ENCODE data around the gene ICE1. TPM values are rescaled to one million over a fixed set of nuclear protein-coding genes. Genes with fewer than 3 reads are reported as not detected.
"Not testable (repeated sequence)": the region's sequence is repeated elsewhere in the genome, so short reads cannot be mapped to it uniquely, and the experiment has no call there.

Gene ICE1
- total and polyA plus RNA-seq, 8 donors = 22.3 to 32.0 (median 30.5) TPM

- Histone ChIP-seq H3K27me3 (no peaks in the 10 kb centered on the region), H3K36me3 (no peaks in the 10 kb centered on the region), H3K4me3 (no peak overlapping the region), H3K4me1 (no peaks in the 10 kb centered on the region), H3K9me3 (peaks cover 0 to 16% of the 10 kb centered on the region in 2 donors), H3K27ac (no peak overlapping the region)
- TF ChIP-seq CTCF (IDR thresholded peaks at IDR 0.05) = no peak
- DNase-seq (no peak), ATAC-seq (no peak)
- intact Hi-C loops (cut with DNase I) = no loop called here
Observed at GRCh38 chr5:5504325-5504724, 81.8 kb downstream of the ICE1 start.

- intact Hi-C loops (cut with DNase I) = no loop called here
- TF ChIP-seq CTCF (IDR thresholded peaks at IDR 0.05) = no peak
- H3K36me3 ChIP-seq = no peaks in the 10 kb centered on the region
- no peaks in the 10 kb centered on the region for H3K4me1 ChIP-seq
- no peaks in the 10 kb centered on the region for H3K27me3 ChIP-seq
- ATAC-seq = no peak
- H3K9me3 ChIP-seq = peaks cover 0 to 16% of the 10 kb centered on the region in 2 donors
- no peak overlapping the region for H3K27ac ChIP-seq
- DNase-seq = no peak
- H3K4me3 ChIP-seq = no peak overlapping the region
Observed at GRCh38 chr5:5505815-5506214, 83.3 kb downstream of the ICE1 start.

GRCh38 chr5:5508391-5508790 lies 85.9 kb downstream of the ICE1 start:
- no peak overlapping the region for H3K4me3 ChIP-seq
- no peaks in the 10 kb centered on the region for H3K36me3 ChIP-seq
- no peak for ATAC-seq
- no peaks in the 10 kb centered on the region for H3K4me1 ChIP-seq
- peaks cover 0 to 16% of the 10 kb centered on the region in 2 donors for H3K9me3 ChIP-seq
- peaks cover 0 to 5% of the 10 kb centered on the region in 2 donors for H3K27me3 ChIP-seq
- DNase-seq = no peak
- intact Hi-C loops (cut with DNase I) = no loop called here
- no peak for TF ChIP-seq CTCF (IDR thresholded peaks at IDR 0.05)
- no peak overlapping the region for H3K27ac ChIP-seq

GRCh38 chr5:5511904-5512416 lies 89.5 kb downstream of the ICE1 start:
- intact Hi-C loops (cut with DNase I) = no loop called here

GRCh38 chr5:5512543-5512942 lies 90.1 kb downstream of the ICE1 start:
- H3K4me3 ChIP-seq = no peak overlapping the region
- DNase-seq (no peak), ATAC-seq (no peak)
- no peaks in the 10 kb centered on the region for H3K4me1 ChIP-seq
- H3K27ac ChIP-seq = no peak overlapping the region
- intact Hi-C loops (cut with DNase I) = no loop called here
- no peaks in the 10 kb centered on the region for H3K9me3 ChIP-seq
- H3K27me3 ChIP-seq = peaks cover 0 to 5% of the 10 kb centered on the region in 2 donors
- no peaks in the 10 kb centered on the region for H3K36me3 ChIP-seq
- TF ChIP-seq CTCF (IDR thresholded peaks at IDR 0.05) = no peak

More at GRCh38 chr5:5511904-5512416, 89.5 kb downstream of the ICE1 start:
- peaks cover 0 to 5% of the 10 kb centered on the region in 2 donors for H3K27me3 ChIP-seq
- no peak for DNase-seq
- ATAC-seq = no peak
- no peak overlapping the region for H3K4me3 ChIP-seq
- H3K27ac ChIP-seq = no peak overlapping the region
- no peaks in the 10 kb centered on the region for H3K4me1 ChIP-seq
- no peaks in the 10 kb centered on the region for H3K36me3 ChIP-seq
- no peaks in the 10 kb centered on the region for H3K9me3 ChIP-seq
- TF ChIP-seq CTCF (IDR thresholded peaks at IDR 0.05) = no peak

GRCh38 chr5:5520622-5521021 lies 98.1 kb downstream of the ICE1 start:
- intact Hi-C loops (cut with DNase I) = not testable (repeated sequence)

More at GRCh38 chr5:5520622-5521021, 98.1 kb downstream of the ICE1 start:
- H3K36me3 ChIP-seq, H3K27ac ChIP-seq, DNase-seq, H3K4me1 ChIP-seq, H3K4me3 ChIP-seq, H3K9me3 ChIP-seq, H3K27me3 ChIP-seq, ATAC-seq: not testable (repeated sequence)

All from left lung (tissue), 10 donors.